Caco-2 (cell line): ENCODE data around the gene HEPACAM. TPM values are rescaled to one million over a fixed set of nuclear protein-coding genes. Genes with fewer than 3 reads are reported as not detected.

Experiments used
- BruUV-seq: library from RNA; stranded (reverse); fragments of 400-500 nt; replicated peaks from 2 replicates; lab custom pipeline; 2021; lab: Mats Ljungman, UMichigan
- CTCF ChIA-PET: fragments of 300-600 bp; sonication (Branson Sonifier 250); formaldehyde crosslinking; loops from one replicate; lab custom pipeline; 2022; ENCODE audit warnings: antibody characterized with exemption; lab: Charles Lee
- POLR2A ChIA-PET: fragments of 300-600 bp; sonication (Branson Sonifier 250); formaldehyde crosslinking; loops from one replicate; lab custom pipeline; 2022; ENCODE audit warnings: antibody characterized with exemption; lab: Charles Lee
- DNase-seq, 2 experiments: peaks; one replicate each; pipeline versions ENCODE4 v3.0.0 to v3.0.0-alpha.2; 2020 to 2022
- H3K27me3 ChIP-seq: replicated peaks from 2 replicates; pipeline ENCODE4 v1.6.0; 2011; ENCODE audit warnings: low read length; ENCODE audit not compliant: control insufficient read depth, insufficient read depth
- H3K36me3 ChIP-seq: 2 replicates; pipeline ENCODE4 v1.5.1; 2011; ENCODE audit warnings: low read length; ENCODE audit not compliant: control insufficient read depth, insufficient read depth
- H3K4me1 ChIP-seq: fragments of 250-450 bp; sonication (Bioruptor Pico); 2 replicates; pipeline ENCODE4 v1.5.1; 2020; ENCODE audit warnings: mild to moderate bottlenecking
- H3K4me3 ChIP-seq: 2 replicates; pipeline ENCODE4 v1.5.1; 2011; ENCODE audit warnings: low read depth, mild to moderate bottlenecking, control low read depth, low read length
- H3K9me3 ChIP-seq: fragments of 250-450 bp; sonication (Bioruptor Pico); 2 replicates; pipeline ENCODE4 v1.5.1; 2020; ENCODE audit warnings: mild to moderate bottlenecking, moderate library complexity
- H3K27ac Mint-ChIP-seq: one replicate; pipeline ENCODE4 v1.8.0; 2022; ENCODE audit warnings: mixed read lengths; ENCODE audit not compliant: unreplicated experiment
- H3K27me3 Mint-ChIP-seq: one replicate; pipeline ENCODE4 v1.8.0; 2022; ENCODE audit warnings: mixed read lengths; ENCODE audit not compliant: insufficient read depth, unreplicated experiment
- H3K36me3 Mint-ChIP-seq: one replicate; pipeline ENCODE4 v1.8.0; 2022; ENCODE audit warnings: mild to moderate bottlenecking, mixed read lengths; ENCODE audit not compliant: insufficient read depth, unreplicated experiment
- H3K4me1 Mint-ChIP-seq: one replicate; pipeline ENCODE4 v1.8.0; 2022; ENCODE audit warnings: low read depth, mixed read lengths; ENCODE audit not compliant: unreplicated experiment
- H3K4me3 Mint-ChIP-seq: one replicate; pipeline ENCODE4 v1.8.0; 2022; ENCODE audit warnings: mild to moderate bottlenecking, moderate library complexity, mixed read lengths; ENCODE audit not compliant: unreplicated experiment
- H3K9me3 Mint-ChIP-seq: one replicate; pipeline ENCODE4 v1.8.0; 2022; ENCODE audit warnings: mixed read lengths; ENCODE audit not compliant: unreplicated experiment
- intact Hi-C: fragments of 100-400 bp; cut with micrococcal nuclease; formaldehyde crosslinking; loops from one replicate; pipeline ENCODE4 v1.10.0; 2022; ENCODE audit not compliant: unreplicated experiment
- total RNA-seq: library from RNA; stranded (reverse); gene quantifications from 2 replicates; pipeline ENCODE4 v1.2.3, GENCODE V29; 2022
- TF ChIP-seq, protein P1 (sequence below), 2 experiments: fragments of 200-600 bp in 1 of 2; IDR thresholded peaks; 1 replicate in 1 of 2; 2 replicates in 1 of 2; pipeline versions ENCODE4 v1.5.1 to v1.8.0; 2011 to 2022; ENCODE audit warnings: antibody characterized with exemption in 1 of 2, control low read depth in 1 of 2, inconsistent platforms in 1 of 2, low read depth in 1 of 2, low read length in 1 of 2, mild to moderate bottlenecking in 1 of 2, moderate library complexity in 1 of 2; ENCODE audit not compliant: insufficient read depth in 1 of 2, severe bottlenecking in 1 of 2, unreplicated experiment in 1 of 2

Gene HEPACAM
- total RNA-seq, 1 experiment from 2014 or later, result 0.11 TPM

DNA sequence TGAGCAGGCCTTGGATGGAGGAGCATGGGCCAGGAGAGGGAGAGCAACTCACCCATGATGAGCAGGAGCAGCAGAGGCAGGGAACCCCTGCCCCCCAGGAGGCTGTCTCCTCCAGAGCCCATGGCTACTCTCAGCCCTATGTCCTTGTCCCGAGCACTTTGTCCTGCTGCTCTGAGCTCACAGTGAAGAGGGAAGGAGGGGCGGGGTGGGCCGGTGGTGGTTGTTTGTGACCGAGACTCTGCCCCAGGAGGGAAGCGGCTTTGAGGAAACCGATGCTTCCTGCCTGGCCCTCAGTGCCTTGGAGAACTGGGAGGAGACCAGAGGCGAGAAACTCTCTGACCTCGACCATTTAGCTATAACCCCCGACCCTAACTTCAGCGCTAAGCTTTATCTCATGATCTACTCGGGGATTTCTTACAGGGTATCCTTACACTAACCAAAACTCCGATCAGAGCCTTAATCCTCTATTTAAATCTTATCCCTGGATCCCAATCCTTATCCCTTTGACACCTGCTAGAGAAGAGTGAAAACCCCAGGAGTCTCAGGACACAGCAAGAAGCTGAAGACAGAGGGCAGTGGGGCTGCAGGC lies 38.1 kb downstream of the HEPACAM start, which contains the start of gene ROBO4:
Gene ROBO4 (minus strand): TSS at position 192 of the 589 bp plus-strand sequence. CDS start 70 bp downstream, at position 122.
- no peak for DNase-seq

DNA sequence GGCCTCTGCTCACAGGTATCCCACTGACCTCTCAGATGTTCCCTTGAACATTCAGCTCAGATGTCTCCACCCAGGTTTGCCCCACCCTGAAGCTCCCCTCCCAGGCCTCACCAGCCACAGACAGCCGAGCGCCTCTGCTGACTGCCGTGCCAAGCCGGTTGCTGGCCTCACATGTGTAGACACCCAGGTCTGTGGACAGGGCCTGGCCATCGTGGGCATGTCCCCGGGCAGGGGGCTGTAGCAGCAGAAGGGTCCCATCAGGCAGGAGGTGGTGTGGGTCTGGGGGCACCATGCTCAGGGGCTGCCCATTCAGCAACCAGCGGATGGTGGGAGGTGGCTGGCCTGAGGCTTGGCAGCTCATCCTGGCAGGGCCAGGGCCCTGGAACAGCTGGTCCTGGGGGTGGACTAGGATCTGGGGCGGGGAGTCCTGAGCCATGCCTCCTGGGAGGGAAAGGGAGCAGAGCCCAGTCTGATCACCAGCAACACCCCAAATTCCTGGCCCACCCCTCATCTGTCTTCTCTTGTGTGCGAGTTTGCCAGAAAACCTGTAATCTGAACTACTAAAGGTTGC lies 38.9 kb downstream of the HEPACAM start:
- no peaks in the 10 kb centered on the region for H3K36me3 Mint-ChIP-seq
- DNase-seq, result no peak
- H3K27ac Mint-ChIP-seq, result no peak overlapping the region
- POLR2A ChIA-PET, result no interaction called here
- no peaks in the 10 kb centered on the region for H3K9me3 ChIP-seq
- BruUV-seq, result no TSS peak
- TF ChIP-seq, protein P1, sequence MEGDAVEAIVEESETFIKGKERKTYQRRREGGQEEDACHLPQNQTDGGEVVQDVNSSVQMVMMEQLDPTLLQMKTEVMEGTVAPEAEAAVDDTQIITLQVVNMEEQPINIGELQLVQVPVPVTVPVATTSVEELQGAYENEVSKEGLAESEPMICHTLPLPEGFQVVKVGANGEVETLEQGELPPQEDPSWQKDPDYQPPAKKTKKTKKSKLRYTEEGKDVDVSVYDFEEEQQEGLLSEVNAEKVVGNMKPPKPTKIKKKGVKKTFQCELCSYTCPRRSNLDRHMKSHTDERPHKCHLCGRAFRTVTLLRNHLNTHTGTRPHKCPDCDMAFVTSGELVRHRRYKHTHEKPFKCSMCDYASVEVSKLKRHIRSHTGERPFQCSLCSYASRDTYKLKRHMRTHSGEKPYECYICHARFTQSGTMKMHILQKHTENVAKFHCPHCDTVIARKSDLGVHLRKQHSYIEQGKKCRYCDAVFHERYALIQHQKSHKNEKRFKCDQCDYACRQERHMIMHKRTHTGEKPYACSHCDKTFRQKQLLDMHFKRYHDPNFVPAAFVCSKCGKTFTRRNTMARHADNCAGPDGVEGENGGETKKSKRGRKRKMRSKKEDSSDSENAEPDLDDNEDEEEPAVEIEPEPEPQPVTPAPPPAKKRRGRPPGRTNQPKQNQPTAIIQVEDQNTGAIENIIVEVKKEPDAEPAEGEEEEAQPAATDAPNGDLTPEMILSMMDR (IDR thresholded peaks at IDR 0.05; ENCODE audit: insufficient read depth in 1 of 2, low read depth in 1 of 2, low read length in 1 of 2, severe bottlenecking in 1 of 2, unreplicated experiment in 1 of 2), result no peak
- CTCF ChIA-PET, result interaction anchor here (0.7 kb wide), 1 partner anchor 33 kb away, joined by 3 read pairs; no protein-coding TSS in a partner anchor
- H3K4me3 ChIP-seq, result no peak overlapping the region
- H3K4me1 ChIP-seq, result no peaks in the 10 kb centered on the region
- H3K4me3 Mint-ChIP-seq, result no peak overlapping the region
- no peaks in the 10 kb centered on the region for H3K4me1 Mint-ChIP-seq
- peaks cover 17% of the 10 kb centered on the region for H3K27me3 Mint-ChIP-seq
- H3K9me3 Mint-ChIP-seq, result no peaks in the 10 kb centered on the region
- peaks cover 10% of the 10 kb centered on the region for H3K27me3 ChIP-seq
- no peaks in the 10 kb centered on the region for H3K36me3 ChIP-seq
- intact Hi-C loops, result no loop called here

More for the DNA sequence above, 38.1 kb downstream of the HEPACAM start, which contains the start of gene ROBO4:
- peaks cover 17% of the 10 kb centered on the region for H3K27me3 Mint-ChIP-seq
- H3K27me3 ChIP-seq, result peaks cover 6% of the 10 kb centered on the region
- intact Hi-C loops, result no loop called here
- H3K9me3 Mint-ChIP-seq, result no peaks in the 10 kb centered on the region
- ChIA-PET CTCF (interaction anchor here (0.7 to 1.4 kb wide), 2 partner anchors 21 to 34 kb away, joined by 3 to 5 read pairs; no protein-coding TSS in a partner anchor), POLR2A (no interaction called here)
- H3K4me3 Mint-ChIP-seq, result no peak within 1 kb of the TSS
- no peak within 1 kb of the TSS for H3K4me3 ChIP-seq
- no peaks in the 10 kb centered on the region for H3K36me3 Mint-ChIP-seq
- TF ChIP-seq, protein P1 (IDR thresholded peaks at IDR 0.05; ENCODE audit: insufficient read depth in 1 of 2, low read depth in 1 of 2, low read length in 1 of 2, severe bottlenecking in 1 of 2, unreplicated experiment in 1 of 2), result no peak
- BruUV-seq, result no TSS peak
- no peaks in the 10 kb centered on the region for H3K36me3 ChIP-seq
- H3K27ac Mint-ChIP-seq, result no peak within 1 kb of the TSS
- no peaks in the 10 kb centered on the region for H3K9me3 ChIP-seq
- H3K4me1 ChIP-seq, result no peaks in the 10 kb centered on the region
- no peaks in the 10 kb centered on the region for H3K4me1 Mint-ChIP-seq

DNA sequence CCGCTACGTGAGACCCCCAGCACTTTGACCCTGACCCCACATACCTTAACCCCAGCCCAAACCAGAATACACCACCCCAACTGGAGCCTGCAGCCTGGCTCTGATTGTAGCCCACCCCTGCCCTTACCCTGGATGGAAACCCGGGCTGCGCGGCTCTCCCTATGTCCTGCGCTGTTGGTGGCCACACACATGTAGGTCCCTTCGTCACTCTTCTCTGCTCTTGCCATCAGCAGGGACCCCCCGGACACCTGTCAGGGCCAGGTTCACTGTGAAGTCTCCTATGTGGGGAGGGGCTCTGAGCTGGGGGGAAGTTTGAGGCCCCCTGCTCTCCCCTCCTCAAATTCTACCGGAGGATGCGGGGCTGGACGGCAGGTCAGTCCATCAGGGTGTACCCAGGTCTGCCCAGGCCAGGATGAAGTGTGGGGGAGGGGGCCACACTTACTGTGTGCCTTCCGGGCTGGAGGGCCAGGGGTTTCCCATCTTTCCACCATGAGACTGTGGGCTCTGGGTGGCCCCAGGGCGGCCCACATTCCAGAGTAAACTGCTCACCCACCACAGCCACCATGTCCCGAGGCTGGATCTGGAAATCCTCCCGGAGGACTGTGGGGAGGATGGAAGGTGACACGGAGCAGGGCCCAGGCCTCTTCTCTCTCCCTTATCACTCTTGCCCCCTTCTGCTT lies 39.6 kb downstream of the HEPACAM start:
- Mint-ChIP-seq H3K36me3 (no peaks in the 10 kb centered on the region), H3K4me3 (no peak overlapping the region), H3K4me1 (no peaks in the 10 kb centered on the region), H3K9me3 (no peaks in the 10 kb centered on the region), H3K27me3 (peaks cover 17% of the 10 kb centered on the region), H3K27ac (no peak overlapping the region)
- BruUV-seq, result no TSS peak
- intact Hi-C loops, result no loop called here
- Histone ChIP-seq H3K36me3 (no peaks in the 10 kb centered on the region), H3K4me1 (no peaks in the 10 kb centered on the region), H3K27me3 (peaks cover 10% of the 10 kb centered on the region), H3K9me3 (no peaks in the 10 kb centered on the region), H3K4me3 (no peak overlapping the region)
- DNase-seq, result no peak
- CTCF ChIA-PET, result no interaction called here
- POLR2A ChIA-PET, result no interaction called here
- TF ChIP-seq, protein P1 (IDR thresholded peaks at IDR 0.05; ENCODE audit: insufficient read depth in 1 of 2, low read depth in 1 of 2, low read length in 1 of 2, severe bottlenecking in 1 of 2, unreplicated experiment in 1 of 2), result no peak
